Measurements from ENCODE around the gene TRIM14. TPM values are rescaled to one million over a fixed set of nuclear protein-coding genes. Genes with fewer than 3 reads are reported as not detected.

Gene TRIM14
- total and polyA plus RNA-seq, 10 of the 15 experiments (the other 5 are each of a cell fraction or from before 2014, with no cell fraction given) = 8.6 to 53.3 (median 35.7) TPM

DNA sequence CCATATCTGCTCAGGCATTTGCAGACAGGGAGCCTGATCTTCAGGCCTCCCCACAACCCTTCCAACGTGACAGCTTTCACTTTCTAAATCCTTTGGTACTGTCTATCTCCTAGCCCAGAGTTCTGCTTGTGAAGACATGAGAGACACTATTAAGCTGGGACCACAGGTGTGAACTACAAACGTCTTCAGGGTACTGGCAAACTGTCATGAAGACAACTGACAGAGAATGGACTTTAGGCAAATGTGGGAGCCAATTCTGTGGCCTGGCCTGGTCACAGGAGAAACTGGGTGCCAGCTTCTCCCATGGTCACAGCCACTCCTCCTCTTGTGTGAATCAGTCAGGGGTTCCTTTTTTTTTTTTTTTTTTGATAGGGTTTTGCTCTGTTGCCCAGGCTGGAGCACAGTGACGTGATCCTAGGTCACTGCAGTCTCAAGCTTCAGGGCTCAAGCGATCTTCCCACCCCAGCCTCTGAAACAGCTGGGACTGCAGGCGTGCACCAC, 10.4 kb downstream of the TRIM14 start (continued):
- TF ChIP-seq ESRRA (IDR thresholded peaks at IDR 0.05; ENCODE audit: low read length) (no peak), GABPA (IDR thresholded peaks at IDR 0.05; ENCODE audit: low read depth) (no peak), KLF5 (IDR thresholded peaks at IDR 0.05; ENCODE audit: partially characterized antibody) (no peak), POU2F2 (IDR thresholded peaks at IDR 0.05; ENCODE audit: borderline replicate concordance, low read depth, low read length) (no peak), ATF2 (IDR thresholded peaks at IDR 0.05; ENCODE audit: low read length) (no peak), LARP7 (IDR thresholded peaks at IDR 0.05) (0 out of 2 replicates have a peak, but pooled peaks have one; percentile 33), CBFB (IDR thresholded peaks at IDR 0.05; ENCODE audit: low read depth) (no peak), BCLAF1 (IDR thresholded peaks at IDR 0.05) (no peak), MTA3 (IDR thresholded peaks at IDR 0.05; ENCODE audit: borderline replicate concordance, low read length) (no peak), MYB (IDR thresholded peaks at IDR 0.05; ENCODE audit: borderline replicate concordance, low read depth, low read length) (no peak), IRF5 (IDR thresholded peaks at IDR 0.05; ENCODE audit: borderline replicate concordance) (no peak), CHD2 (IDR thresholded peaks at IDR 0.05; ENCODE audit: borderline replicate concordance, low read depth, low read length) (no peak; the same call in 1 of the 2 replicates)
- TF ChIP-seq, protein P1, sequence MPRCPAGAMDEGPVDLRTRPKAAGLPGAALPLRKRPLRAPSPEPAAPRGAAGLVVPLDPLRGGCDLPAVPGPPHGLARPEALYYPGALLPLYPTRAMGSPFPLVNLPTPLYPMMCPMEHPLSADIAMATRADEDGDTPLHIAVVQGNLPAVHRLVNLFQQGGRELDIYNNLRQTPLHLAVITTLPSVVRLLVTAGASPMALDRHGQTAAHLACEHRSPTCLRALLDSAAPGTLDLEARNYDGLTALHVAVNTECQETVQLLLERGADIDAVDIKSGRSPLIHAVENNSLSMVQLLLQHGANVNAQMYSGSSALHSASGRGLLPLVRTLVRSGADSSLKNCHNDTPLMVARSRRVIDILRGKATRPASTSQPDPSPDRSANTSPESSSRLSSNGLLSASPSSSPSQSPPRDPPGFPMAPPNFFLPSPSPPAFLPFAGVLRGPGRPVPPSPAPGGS (IDR thresholded peaks at IDR 0.05; ENCODE audit: borderline replicate concordance, insufficient read depth, low read depth, low read length, poor library complexity, severe bottlenecking) = no peak
- TF ChIP-seq, protein P2, sequence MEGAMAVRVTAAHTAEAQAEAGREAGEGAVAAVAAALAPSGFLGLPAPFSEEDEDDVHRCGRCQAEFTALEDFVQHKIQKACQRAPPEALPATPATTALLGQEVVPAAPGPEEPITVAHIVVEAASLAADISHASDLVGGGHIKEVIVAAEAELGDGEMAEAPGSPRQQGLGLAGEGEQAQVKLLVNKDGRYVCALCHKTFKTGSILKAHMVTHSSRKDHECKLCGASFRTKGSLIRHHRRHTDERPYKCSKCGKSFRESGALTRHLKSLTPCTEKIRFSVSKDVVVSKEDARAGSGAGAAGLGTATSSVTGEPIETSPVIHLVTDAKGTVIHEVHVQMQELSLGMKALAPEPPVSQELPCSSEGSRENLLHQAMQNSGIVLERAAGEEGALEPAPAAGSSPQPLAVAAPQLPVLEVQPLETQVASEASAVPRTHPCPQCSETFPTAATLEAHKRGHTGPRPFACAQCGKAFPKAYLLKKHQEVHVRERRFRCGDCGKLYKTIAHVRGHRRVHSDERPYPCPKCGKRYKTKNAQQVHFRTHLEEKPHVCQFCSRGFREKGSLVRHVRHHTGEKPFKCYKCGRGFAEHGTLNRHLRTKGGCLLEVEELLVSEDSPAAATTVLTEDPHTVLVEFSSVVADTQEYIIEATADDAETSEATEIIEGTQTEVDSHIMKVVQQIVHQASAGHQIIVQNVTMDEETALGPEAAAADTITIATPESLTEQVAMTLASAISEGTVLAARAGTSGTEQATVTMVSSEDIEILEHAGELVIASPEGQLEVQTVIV (IDR thresholded peaks at IDR 0.05; ENCODE audit: borderline replicate concordance, partially characterized antibody) = no peak
- TF ChIP-seq, protein P3, sequence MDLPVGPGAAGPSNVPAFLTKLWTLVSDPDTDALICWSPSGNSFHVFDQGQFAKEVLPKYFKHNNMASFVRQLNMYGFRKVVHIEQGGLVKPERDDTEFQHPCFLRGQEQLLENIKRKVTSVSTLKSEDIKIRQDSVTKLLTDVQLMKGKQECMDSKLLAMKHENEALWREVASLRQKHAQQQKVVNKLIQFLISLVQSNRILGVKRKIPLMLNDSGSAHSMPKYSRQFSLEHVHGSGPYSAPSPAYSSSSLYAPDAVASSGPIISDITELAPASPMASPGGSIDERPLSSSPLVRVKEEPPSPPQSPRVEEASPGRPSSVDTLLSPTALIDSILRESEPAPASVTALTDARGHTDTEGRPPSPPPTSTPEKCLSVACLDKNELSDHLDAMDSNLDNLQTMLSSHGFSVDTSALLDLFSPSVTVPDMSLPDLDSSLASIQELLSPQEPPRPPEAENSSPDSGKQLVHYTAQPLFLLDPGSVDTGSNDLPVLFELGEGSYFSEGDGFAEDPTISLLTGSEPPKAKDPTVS (IDR thresholded peaks at IDR 0.05; ENCODE audit: low read depth, low read length) = peak; percentile 40; the same call in 1 of the 2 replicates
- TF ChIP-seq, protein P4, sequence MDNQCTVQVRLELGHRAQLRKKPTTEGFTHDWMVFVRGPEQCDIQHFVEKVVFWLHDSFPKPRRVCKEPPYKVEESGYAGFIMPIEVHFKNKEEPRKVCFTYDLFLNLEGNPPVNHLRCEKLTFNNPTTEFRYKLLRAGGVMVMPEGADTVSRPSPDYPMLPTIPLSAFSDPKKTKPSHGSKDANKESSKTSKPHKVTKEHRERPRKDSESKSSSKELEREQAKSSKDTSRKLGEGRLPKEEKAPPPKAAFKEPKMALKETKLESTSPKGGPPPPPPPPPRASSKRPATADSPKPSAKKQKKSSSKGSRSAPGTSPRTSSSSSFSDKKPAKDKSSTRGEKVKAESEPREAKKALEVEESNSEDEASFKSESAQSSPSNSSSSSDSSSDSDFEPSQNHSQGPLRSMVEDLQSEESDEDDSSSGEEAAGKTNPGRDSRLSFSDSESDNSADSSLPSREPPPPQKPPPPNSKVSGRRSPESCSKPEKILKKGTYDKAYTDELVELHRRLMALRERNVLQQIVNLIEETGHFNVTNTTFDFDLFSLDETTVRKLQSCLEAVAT (IDR thresholded peaks at IDR 0.05) = peak; percentile 71; the same call in 1 of the 2 replicates
